Neural progenitor cell (in vitro differentiated cells): Measurements from ENCODE around the gene SLC13A4. TPM values are rescaled to one million over a fixed set of nuclear protein-coding genes. Genes with fewer than 3 reads are reported as not detected.

Source experiments
- DNase-seq: peaks from one replicate; pipeline ENCODE4 v3.0.0-alpha.2; 2016; ENCODE audit warnings: low spot score
- H2AFZ ChIP-seq: fragments of 200-600 bp; sonication (generic); replicated peaks from 2 replicates; pipeline ENCODE4 v1.6.1; 2016; ENCODE audit warnings: antibody characterized with exemption
- H3F3A ChIP-seq: fragments of 200-600 bp; sonication (generic); 2 replicates; pipeline ENCODE4 v1.6.1; 2016; ENCODE audit warnings: antibody characterized with exemption, low read depth
- H3K27ac ChIP-seq: fragments of 200-600 bp; sonication (generic); 2 replicates; pipeline ENCODE4 v1.5.1; 2016; ENCODE audit warnings: mild to moderate bottlenecking
- H3K27me3 ChIP-seq: fragments of 200-600 bp; sonication (generic); 2 replicates; pipeline ENCODE4 v1.6.1; 2016; ENCODE audit warnings: mild to moderate bottlenecking, moderate library complexity
- H3K36me3 ChIP-seq: fragments of 200-600 bp; sonication (generic); 2 replicates; pipeline ENCODE4 v1.5.1; 2016
- H3K4me1 ChIP-seq: fragments of 200-600 bp; sonication (generic); 2 replicates; pipeline ENCODE4 v1.6.1; 2016; ENCODE audit warnings: mixed run types
- H3K4me2 ChIP-seq: fragments of 200-600 bp; sonication (generic); 2 replicates; pipeline ENCODE4 v1.6.1; 2016
- H3K4me3 ChIP-seq: fragments of 200-600 bp; sonication (generic); 2 replicates; pipeline ENCODE4 v1.5.1; 2016
- H3K79me2 ChIP-seq: fragments of 200-600 bp; sonication (generic); 2 replicates; pipeline ENCODE4 v1.6.1; 2016; ENCODE audit warnings: low read depth
- H3K9ac ChIP-seq: fragments of 200-600 bp; sonication (generic); 2 replicates; pipeline ENCODE4 v1.6.1; 2016
- H3K9me3 ChIP-seq: fragments of 200-600 bp; sonication (generic); 2 replicates; pipeline ENCODE4 v1.5.1; 2016; ENCODE audit warnings: low read depth
- H4K20me1 ChIP-seq: fragments of 200-600 bp; sonication (generic); 2 replicates; pipeline ENCODE4 v1.6.1; 2016; ENCODE audit warnings: low read depth
- H3K27ac Mint-ChIP-seq: 3 replicates; pipeline ENCODE4 v1.8.0; 2021; ENCODE audit warnings: mixed read lengths
- H3K27me3 Mint-ChIP-seq: 2 replicates; pipeline ENCODE4 v1.8.0; 2022; ENCODE audit warnings: low read depth, mild to moderate bottlenecking, inconsistent platforms, moderate library complexity, mixed read lengths; ENCODE audit not compliant: insufficient read depth
- H3K36me3 Mint-ChIP-seq: 3 replicates; pipeline ENCODE4 v1.8.0; 2021; ENCODE audit warnings: mixed read lengths
- H3K4me1 Mint-ChIP-seq: 3 replicates; pipeline ENCODE4 v1.8.0; 2021; ENCODE audit warnings: mixed read lengths
- H3K4me3 Mint-ChIP-seq: 3 replicates; pipeline ENCODE4 v1.8.0; 2021; ENCODE audit warnings: mild to moderate bottlenecking, moderate library complexity, mixed read lengths
- H3K9me3 Mint-ChIP-seq: 3 replicates; pipeline ENCODE4 v1.8.0; 2020; ENCODE audit warnings: mixed read lengths
- CTCF ChIP-seq: fragments of 200-600 bp; sonication (generic); IDR thresholded peaks from 2 replicates; pipeline ENCODE4 v1.5.1; 2017; ENCODE audit warnings: antibody characterized with exemption, mild to moderate bottlenecking
- EZH2 ChIP-seq: fragments of 200-600 bp; sonication (generic); IDR thresholded peaks from 2 replicates; pipeline ENCODE4 v1.6.1; 2017; ENCODE audit warnings: antibody characterized with exemption, mild to moderate bottlenecking, moderate library complexity
- EZH2phosphoT487 ChIP-seq: fragments of 200-600 bp; sonication (generic); IDR thresholded peaks from 2 replicates; pipeline ENCODE4 v1.6.1; 2017; ENCODE audit warnings: antibody characterized with exemption
- total RNA-seq: library from RNA; depleted of rRNA; stranded (reverse); fragments of >200 nt; gene quantifications from 2 replicates; pipeline ENCODE4 v1.2.3, GENCODE V29; 2015; ENCODE audit warnings: low replicate concordance

Gene SLC13A4
- total RNA-seq, 1 donor from 2014 or later = 0.28 TPM

GRCh38 chr7:135758531-135758932, 30.5 kb upstream of the SLC13A4 start:
- Histone ChIP-seq H3K4me2 (peak overlapping the region; percentile 9), H3K79me2 (no peaks in the 10 kb centered on the region), H3K27ac (no peak overlapping the region), H2AFZ (no peak overlapping the region), H4K20me1 (no peaks in the 10 kb centered on the region), H3K4me1 (peaks cover 9% of the 10 kb centered on the region), H3K9ac (no peak overlapping the region), H3K4me3 (no peak overlapping the region), H3K27me3 (no peaks in the 10 kb centered on the region), H3K9me3 (no peaks in the 10 kb centered on the region), H3F3A (no peaks in the 10 kb centered on the region), H3K36me3 (no peaks in the 10 kb centered on the region)
- H3K36me3 Mint-ChIP-seq = no peaks in the 10 kb centered on the region
- H3K4me1 Mint-ChIP-seq = peaks cover 8% of the 10 kb centered on the region
- no peaks in the 10 kb centered on the region for H3K9me3 Mint-ChIP-seq
- TF ChIP-seq EZH2phosphoT487 (no peak), EZH2 (no peak)
- H3K27ac Mint-ChIP-seq = no peak overlapping the region
- no peak overlapping the region for H3K4me3 Mint-ChIP-seq
- H3K27me3 Mint-ChIP-seq = peaks cover 5% of the 10 kb centered on the region
- peak; percentile 13 for DNase-seq

- peaks cover 9% of the 10 kb centered on the region for H3K4me1 ChIP-seq
- Mint-ChIP-seq H3K9me3 (no peaks in the 10 kb centered on the region), H3K4me1 (peaks cover 8% of the 10 kb centered on the region), H3K36me3 (no peaks in the 10 kb centered on the region), H3K27me3 (peaks cover 7% of the 10 kb centered on the region), H3K4me3 (no peak overlapping the region), H3K27ac (no peak overlapping the region)
- H3K4me2 ChIP-seq = no peak overlapping the region
- no peaks in the 10 kb centered on the region for H3K36me3 ChIP-seq
- no peak overlapping the region for H3K4me3 ChIP-seq
- H3F3A ChIP-seq = no peaks in the 10 kb centered on the region
- DNase-seq = no peak
- H3K9ac ChIP-seq = no peak overlapping the region
- H3K27ac ChIP-seq = no peak overlapping the region
- no peaks in the 10 kb centered on the region for H3K9me3 ChIP-seq
- H3K79me2 ChIP-seq = no peaks in the 10 kb centered on the region
- H2AFZ ChIP-seq = no peak overlapping the region
- TF ChIP-seq CTCF = no peak
- no peak for TF ChIP-seq EZH2
- TF ChIP-seq EZH2phosphoT487 = no peak
- no peaks in the 10 kb centered on the region for H4K20me1 ChIP-seq
- H3K27me3 ChIP-seq = no peaks in the 10 kb centered on the region
Observed at GRCh38 chr7:135757719-135758411, 29.9 kb upstream of the SLC13A4 start.

- H3K9me3 Mint-ChIP-seq = no peaks in the 10 kb centered on the region
- DNase-seq = no peak
- Histone ChIP-seq H3F3A (no peaks in the 10 kb centered on the region), H3K9me3 (no peaks in the 10 kb centered on the region), H4K20me1 (no peaks in the 10 kb centered on the region), H3K9ac (no peak overlapping the region), H3K4me3 (no peak overlapping the region), H3K27ac (no peak overlapping the region), H3K4me2 (no peak overlapping the region), H3K36me3 (no peaks in the 10 kb centered on the region), H3K27me3 (no peaks in the 10 kb centered on the region), H2AFZ (no peak overlapping the region), H3K79me2 (no peaks in the 10 kb centered on the region), H3K4me1 (peaks cover 9% of the 10 kb centered on the region)
- H3K27ac Mint-ChIP-seq = no peak overlapping the region
- peaks cover 10% of the 10 kb centered on the region for H3K27me3 Mint-ChIP-seq
- H3K4me3 Mint-ChIP-seq = no peak overlapping the region
- no peaks in the 10 kb centered on the region for H3K36me3 Mint-ChIP-seq
- peaks cover 8% of the 10 kb centered on the region for H3K4me1 Mint-ChIP-seq
- TF ChIP-seq EZH2 (no peak), CTCF (no peak), EZH2phosphoT487 (no peak)
Observed at GRCh38 chr7:135756191-135756590, 28.2 kb upstream of the SLC13A4 start.

GRCh38 chr7:135755351-135755753, 27.4 kb upstream of the SLC13A4 start:
- Histone ChIP-seq H3K9ac (no peak overlapping the region), H3F3A (no peaks in the 10 kb centered on the region), H4K20me1 (no peaks in the 10 kb centered on the region), H3K27ac (no peak overlapping the region), H3K9me3 (no peaks in the 10 kb centered on the region), H3K4me3 (no peak overlapping the region), H3K4me1 (peaks cover 9% of the 10 kb centered on the region), H2AFZ (no peak overlapping the region), H3K79me2 (no peaks in the 10 kb centered on the region), H3K36me3 (no peaks in the 10 kb centered on the region), H3K27me3 (no peaks in the 10 kb centered on the region), H3K4me2 (no peak overlapping the region)
- DNase-seq = no peak
- Mint-ChIP-seq H3K9me3 (no peaks in the 10 kb centered on the region), H3K27ac (no peak overlapping the region), H3K27me3 (peaks cover 10% of the 10 kb centered on the region), H3K36me3 (no peaks in the 10 kb centered on the region), H3K4me1 (peaks cover 8% of the 10 kb centered on the region), H3K4me3 (no peak overlapping the region)
- TF ChIP-seq CTCF = no peak
